HG03439 (cell line): Measurements from ENCODE around the gene POLN.

ENCODE experiments used
- ATAC-seq: cut with Tn5 transposase; IDR thresholded peaks from one replicate; pipeline ENCODE4 v1.9.1; 2021; ENCODE audit warnings: mild to moderate bottlenecking, moderate library complexity; ENCODE audit not compliant: unreplicated experiment

The POLN gene

GRCh38 chr4:2073808-2074481, 168.0 kb downstream of the POLN start:
- no peak for ATAC-seq

- ATAC-seq: no peak
Measured at GRCh38 chr4:2072971-2073807, 168.7 kb downstream of the POLN start.

GRCh38 chr4:2071912-2072867, 169.7 kb downstream of the POLN start:
- no peak for ATAC-seq

- no peak for ATAC-seq
Measured at GRCh38 chr4:2071252-2071911, 170.5 kb downstream of the POLN start.

GRCh38 chr4:2070421-2071251, 171.3 kb downstream of the POLN start:
- ATAC-seq: no peak

GRCh38 chr4:2069986-2070385, 171.9 kb downstream of the POLN start:
- no peak for ATAC-seq

- ATAC-seq: no peak
Measured at GRCh38 chr4:2069161-2069971, 172.6 kb downstream of the POLN start.

GRCh38 chr4:2068566-2068965, 173.4 kb downstream of the POLN start:
- no peak for ATAC-seq

- ATAC-seq: no peak
Measured at GRCh38 chr4:2068198-2068470, 173.8 kb downstream of the POLN start.

GRCh38 chr4:2067446-2068197, 174.3 kb downstream of the POLN start:
- ATAC-seq: no peak

- no peak for ATAC-seq
Measured at GRCh38 chr4:2066571-2067445, 175.1 kb downstream of the POLN start.

GRCh38 chr4:2066011-2066551, 175.8 kb downstream of the POLN start:
- no peak for ATAC-seq

- ATAC-seq: no peak
Measured at GRCh38 chr4:2065106-2065930, 176.6 kb downstream of the POLN start.

- ATAC-seq: no peak
Measured at GRCh38 chr4:2064276-2064991, 177.5 kb downstream of the POLN start.

- ATAC-seq: no peak
Measured at GRCh38 chr4:2063557-2064275, 178.2 kb downstream of the POLN start.
